H4 (cell line): ENCODE measurements around the gene ACTN1. TPM values are rescaled to one million over a fixed set of nuclear protein-coding genes. Genes with fewer than 3 reads are reported as not detected.
A peak's percentile ranks its signal among the peaks of the same experiment; 100 is the strongest.

Experiments used
- DNase-seq: peaks from one replicate; pipeline ENCODE4 v3.0.0-alpha.2; 2015; ENCODE audit warnings: low spot score
- total RNA-seq: library from RNA; depleted of rRNA; stranded (reverse); fragments of >200 nt; shearing (Covaris generic); gene quantifications from 2 replicates; pipeline ENCODE4 v1.2.3, GENCODE V29; 2014

The ACTN1 gene
- total RNA-seq, 1 experiment from 2014 or later: 127 TPM

DNA sequence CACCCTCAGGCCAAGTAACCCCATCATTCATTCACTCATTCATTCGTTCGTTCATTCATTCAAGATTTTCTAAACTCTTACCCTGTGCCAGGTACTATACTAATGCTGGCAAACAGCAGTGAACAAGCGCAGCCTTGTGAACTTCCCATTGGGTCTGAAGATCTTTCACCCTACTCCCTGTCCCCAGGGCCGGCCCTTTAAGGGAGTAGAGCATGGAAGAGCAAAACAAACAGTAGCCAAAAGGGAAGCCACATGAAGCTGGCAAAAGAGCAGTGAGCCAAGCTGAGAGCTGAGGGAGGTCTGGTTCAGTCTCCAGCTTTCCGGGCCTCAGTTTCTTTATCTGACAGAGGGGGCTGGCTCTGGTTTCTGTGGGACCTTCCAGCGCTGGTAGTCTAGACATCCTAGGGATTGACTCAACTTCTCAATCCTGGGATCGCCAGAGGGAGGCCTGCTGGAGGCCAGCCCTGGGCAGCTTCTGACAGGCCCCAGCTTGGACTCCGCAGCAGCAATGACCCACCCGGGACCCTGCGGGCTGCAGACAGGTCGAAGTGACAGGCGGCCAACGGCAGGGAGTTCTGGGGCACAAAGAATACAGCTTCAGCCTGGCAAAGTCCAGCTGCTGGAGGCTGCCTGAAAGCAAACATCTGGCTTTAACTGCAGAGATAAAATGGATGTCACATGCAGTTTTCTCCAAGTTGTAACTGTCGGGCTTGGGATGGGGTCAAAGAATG lies 27.1 kb downstream of the ACTN1 start:
- no peak for DNase-seq

DNA sequence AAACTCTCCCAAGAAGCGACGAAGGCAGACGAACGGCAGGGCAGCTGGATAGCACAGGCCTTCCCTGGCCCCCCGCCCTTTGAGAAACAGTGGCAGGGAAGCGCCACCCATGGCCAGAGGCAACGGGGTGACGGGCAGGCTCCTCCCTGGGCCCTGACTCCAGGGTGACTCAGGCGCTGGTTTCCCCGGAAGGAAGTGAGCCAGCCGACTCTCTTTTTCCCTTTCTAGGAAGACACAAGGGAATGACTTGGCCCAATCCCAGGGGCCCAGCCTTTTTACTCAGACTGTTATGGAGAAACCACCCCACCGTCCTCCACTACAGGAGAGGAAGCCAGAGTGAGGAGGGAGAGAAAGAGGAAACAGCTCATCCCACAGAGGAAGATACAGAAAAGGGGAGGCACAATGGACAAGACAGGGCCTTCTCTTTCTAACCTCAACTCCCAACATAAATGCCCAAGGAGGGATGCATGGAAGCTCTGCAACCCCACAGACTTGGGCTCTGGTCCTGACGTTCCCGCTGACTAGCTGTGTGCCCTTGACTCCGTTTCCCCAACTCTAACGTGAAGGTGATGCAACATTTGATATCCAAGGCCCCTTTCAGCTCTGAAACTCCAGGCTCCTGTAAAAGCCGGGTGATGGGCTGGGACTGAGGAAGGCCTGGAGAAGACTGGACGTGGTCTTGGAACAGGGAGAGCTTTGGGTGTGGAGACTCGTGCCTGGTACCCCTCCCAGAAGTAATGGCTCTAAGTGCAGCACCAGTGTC lies 27.9 kb downstream of the ACTN1 start:
- peak; percentile 96 for DNase-seq

DNA sequence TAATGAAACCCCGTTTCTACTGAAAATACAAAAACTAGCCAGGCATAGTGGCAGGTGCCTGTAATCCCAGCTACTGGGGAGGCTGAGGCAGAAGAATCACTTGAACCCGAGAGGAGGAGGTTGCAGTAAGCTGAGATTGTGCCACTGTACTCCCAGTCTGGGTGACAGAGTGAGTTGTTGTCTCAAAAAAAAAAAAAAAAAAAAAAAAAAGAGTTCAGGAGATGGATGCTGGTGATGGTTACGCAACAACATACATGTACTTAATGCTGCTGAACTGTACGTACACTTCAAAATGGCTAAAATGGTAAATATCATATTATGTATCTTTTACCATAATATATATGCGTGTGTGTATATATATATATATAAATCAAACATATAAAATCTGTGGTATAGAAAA lies 29.0 kb downstream of the ACTN1 start:
- peak; percentile 58 for DNase-seq

DNA sequence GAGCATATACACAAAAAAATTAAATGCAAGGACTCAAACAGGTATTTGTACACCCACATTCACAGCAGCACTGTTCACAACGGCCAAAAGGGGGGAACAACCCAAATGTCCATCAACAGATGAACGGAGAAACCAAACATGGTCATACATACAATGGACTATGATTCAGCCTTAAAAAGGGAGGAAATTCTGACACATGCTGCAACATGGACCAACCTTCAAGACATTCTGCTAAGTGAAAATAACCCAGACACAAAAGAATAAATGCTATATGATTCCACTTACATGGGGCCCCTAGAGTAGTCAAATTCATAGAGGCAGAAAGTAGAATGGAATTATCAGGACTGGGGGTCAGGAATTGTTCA lies 29.5 kb downstream of the ACTN1 start:
- no peak for DNase-seq

DNA sequence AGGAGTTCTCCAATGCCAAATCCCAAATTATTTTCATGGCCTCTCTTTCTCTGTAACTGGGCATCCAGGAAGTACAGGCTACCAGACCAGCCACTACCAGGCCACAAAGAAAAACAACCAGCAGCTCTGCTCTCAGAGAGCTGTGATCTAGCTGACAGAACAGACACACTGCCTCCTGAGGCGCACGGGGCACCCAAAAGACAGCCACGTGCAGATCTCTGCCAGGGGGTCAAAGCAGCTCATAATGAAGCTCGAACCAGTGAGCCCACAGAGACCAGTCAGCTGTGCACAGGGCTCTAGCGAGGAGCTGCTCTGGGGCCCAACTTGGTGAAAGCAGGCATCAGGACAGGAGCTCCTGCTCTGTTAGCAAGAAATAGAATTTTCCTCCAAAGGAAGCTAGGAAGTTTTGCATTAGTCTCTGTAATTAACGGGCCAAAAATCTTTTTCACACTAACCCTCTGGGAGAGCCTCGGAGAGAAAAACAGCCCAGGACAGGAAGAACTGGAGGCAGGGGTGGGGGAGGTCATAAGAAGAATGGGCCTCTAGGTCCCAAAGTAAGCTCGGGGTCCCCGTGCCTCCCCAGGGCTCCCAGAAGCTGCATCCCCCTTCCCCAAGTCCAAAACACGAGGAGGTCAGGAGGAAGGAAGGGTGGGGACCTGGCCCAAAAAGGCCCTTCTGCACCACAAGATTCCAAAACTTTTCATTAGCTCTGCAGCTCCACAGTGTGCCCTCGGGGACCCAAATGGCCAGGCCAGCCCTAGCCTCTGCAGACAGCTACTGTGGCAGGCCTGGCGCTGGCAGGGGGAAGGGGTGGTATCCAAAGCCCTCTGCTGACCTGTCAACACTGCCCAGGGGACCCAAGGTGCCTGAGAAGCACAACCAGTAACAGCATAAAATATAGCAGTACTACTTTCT lies 30.2 kb downstream of the ACTN1 start:
- no peak for DNase-seq

DNA sequence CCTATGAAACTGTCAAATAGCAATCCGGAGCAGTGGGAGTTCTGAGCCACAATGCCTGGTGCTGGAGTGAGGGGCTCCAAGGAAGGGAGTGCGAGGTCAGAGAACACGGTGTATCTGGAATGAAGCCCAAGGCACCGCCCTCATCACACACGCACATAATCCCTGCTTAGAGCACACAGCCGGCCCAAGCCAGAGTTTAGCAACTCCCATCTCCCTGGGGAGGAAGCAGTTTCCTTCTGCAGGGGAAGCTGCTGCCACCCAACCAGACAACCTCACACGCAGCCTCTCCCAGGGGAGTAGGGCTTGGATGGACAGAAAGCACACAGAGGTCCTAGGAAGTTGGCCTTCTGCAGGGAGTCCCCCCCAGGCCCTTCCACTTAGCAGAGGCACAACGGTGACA lies 31.3 kb downstream of the ACTN1 start:
- peak; percentile 67 for DNase-seq

DNA sequence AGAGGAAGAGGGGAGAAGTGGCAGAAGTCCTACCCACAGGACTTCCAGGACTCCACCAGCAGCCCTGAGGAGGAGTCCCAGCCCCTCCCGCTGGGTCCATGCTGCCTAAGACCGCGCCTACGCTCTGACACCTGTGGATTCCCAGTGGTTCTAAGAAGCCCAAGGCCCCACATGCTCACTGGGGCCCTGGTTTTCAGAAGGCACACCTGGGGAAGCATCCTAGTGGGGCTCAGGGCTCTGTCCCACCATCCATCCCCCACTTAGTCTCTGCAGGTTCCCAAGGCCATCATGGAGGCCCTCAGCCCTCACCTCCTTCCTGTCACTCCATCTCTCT lies 32.6 kb downstream of the ACTN1 start:
- no peak for DNase-seq

DNA sequence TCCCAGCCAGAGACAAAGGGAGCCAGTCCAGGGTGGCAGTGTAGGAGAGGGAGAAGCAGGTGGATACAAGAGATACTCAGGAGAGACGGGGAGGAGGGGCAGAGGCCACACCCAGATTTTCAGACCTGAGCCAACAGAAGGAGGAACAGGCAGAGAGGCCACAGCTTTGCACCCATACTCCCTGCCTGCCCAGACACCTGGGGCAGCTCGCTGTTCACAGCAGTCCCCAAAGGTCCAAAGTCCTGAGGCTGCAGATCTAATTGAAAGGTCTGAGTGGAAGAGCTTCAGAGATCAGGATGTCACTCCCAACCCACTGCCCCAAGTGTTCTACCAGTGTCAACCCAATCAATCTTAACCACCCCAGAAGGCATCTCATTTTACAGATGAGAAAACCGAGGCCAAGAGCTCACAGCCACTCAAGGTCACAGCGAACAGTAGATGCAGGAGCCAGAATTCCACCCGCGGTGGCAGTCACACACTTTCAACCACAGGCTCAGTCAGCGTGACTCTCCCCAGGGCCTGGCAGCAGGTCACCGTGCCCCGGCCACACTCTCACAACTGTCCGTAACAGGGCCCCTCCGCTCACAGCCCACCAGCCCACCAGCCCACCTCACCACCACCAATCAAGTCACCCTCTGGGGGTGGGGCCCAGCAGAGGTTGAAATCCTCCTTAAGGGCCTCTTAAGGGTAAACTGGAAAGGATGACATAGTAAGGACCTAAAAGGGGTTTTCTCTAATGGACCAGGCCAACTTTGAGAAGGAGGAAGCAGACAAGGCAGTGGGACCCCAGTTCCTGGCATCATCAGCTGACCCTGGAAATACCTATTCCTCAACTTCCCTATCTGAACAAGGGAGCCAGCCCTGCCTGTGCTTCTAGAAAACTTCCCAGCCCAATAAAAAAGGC lies 33.3 kb downstream of the ACTN1 start:
- DNase-seq: no peak

DNA sequence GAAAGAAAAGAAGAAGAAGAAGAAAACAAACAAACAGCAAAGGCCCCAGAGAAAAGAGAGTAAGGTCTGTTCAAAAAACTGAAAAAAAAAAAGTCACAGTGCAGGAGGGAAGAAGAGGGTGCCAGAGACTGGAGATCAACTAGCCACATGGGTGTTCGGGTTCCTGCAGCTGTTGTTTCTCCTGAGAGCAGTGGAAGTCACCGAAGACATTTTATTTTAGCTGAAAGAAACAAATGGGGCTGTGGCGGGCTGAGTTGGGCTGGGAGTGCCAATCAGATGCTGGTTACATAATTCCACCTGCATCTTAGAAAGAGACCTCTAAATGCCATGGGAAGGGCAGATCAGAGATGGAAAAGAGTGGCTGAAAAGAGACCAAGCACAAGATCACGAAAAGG lies 33.9 kb downstream of the ACTN1 start:
- DNase-seq: no peak

DNA sequence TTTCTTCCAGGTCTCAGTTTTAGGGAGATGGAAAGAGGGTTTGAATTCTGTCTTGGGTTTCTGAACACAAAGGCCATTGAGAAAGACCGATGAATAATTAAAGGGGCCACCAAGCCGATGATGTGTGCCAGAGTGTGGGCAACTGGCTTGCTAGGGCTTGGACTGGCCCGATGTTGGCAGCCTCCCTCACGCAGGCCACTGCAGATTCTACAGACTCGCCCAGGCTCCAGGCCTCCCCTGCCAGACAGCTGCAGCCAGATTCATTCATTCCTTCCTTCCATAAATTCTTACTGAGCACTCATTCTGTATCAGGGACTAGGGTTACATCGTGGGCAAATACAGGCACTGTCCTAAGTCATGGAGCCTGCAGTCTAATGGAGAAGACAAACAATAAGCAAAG lies 34.9 kb downstream of the ACTN1 start:
- no peak for DNase-seq

DNA sequence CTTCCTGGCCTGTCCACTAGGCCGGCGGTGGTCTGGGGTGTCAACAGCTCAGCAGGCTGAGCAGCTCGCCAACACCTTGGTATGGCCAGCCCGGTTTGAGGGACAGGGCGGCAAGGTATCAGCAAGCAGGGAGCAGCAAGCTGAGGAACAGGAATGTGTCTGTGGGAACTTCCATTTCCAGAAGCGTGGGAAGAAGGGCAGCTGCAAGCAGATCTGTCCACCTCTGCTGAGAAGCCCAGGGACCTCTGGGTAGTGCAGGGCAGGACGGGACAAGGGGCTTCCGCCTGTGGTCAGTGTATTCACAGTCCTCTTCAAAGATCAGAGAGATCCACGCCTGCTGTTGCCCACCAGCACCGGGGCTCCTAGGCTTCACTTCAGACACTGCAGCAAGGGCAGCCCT lies 36.0 kb downstream of the ACTN1 start:
- no peak for DNase-seq

DNA sequence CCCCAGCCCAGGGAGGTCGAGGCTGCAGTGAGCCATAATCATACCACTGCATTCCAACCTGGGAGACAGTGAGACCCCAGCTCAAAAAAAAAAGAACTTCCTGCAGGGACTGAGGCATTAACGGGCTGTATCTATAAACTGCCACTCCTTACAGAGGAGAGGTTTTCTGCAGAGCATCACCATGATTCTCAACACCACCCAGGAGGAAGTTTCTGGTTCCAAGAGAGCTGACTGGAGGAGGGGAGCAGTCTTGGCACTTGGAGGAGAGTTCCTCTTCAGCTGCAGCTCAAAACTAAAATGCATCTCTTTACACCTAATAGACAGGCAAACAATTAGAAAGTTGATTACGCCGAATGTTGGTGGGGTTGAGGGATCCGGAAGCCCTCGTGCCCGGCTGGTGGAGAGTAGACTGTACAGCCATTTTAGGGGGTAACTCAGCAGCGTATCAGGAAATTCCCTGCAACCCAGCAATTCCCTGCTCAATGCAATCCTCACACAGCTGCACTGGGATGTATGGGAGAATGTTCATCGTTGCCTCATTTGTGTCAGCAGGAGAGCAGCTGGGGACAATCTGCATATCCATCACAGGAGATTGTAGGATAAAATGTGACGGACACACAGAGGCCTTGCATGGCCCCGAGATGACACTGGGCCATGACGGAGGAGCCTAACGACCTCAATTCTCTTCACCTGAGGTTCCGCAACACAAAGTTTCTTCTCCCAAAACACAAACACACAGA lies 36.6 kb downstream of the ACTN1 start:
- DNase-seq: no peak

DNA sequence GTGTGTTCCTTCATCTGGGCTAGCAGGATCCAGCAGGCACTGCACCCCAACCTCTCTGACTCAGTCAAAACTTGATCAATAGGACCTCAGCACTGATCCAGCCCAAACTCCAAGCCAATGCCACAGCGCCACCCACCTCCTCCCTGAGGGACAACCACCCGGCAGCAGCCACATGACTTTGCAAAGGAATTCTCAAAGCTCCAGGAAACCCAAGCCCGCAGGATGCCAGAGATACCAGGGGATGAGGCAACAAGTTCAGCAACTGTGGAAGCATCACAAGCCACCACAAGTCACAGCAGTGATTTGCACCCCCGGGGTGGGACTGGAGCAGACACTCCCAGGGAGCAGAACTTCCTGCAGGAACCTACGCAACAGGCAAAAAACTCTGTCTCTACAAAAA lies 37.3 kb downstream of the ACTN1 start:
- DNase-seq: peak; percentile 95

DNA sequence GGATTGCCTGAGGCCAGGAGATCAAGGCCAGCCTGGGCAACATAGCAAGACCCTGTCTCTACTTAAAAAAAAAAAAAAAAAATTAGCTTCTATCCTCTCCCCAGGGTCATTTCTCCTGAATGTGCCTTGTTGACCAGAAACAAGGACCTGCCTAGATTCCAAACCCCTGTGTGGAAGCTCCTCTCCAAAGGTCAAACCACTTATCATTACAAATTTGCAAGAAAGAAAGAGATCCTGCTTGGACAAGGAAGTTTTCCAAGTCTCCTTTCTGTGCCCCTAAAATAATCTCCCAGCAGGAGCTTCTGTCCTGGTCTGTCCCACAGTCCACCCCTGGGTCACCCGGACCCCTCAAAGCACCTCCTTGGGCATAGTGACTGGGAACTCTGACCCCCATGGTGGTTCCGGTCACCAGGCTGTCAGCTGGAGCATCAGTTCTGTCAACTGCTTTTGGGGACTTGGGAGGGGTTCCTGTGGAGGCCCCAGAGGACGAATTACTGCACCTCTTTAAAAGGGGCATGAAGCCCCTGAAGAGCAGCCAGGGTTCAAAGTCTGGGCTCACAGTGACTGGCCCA lies 38.4 kb downstream of the ACTN1 start:
- DNase-seq: no peak

DNA sequence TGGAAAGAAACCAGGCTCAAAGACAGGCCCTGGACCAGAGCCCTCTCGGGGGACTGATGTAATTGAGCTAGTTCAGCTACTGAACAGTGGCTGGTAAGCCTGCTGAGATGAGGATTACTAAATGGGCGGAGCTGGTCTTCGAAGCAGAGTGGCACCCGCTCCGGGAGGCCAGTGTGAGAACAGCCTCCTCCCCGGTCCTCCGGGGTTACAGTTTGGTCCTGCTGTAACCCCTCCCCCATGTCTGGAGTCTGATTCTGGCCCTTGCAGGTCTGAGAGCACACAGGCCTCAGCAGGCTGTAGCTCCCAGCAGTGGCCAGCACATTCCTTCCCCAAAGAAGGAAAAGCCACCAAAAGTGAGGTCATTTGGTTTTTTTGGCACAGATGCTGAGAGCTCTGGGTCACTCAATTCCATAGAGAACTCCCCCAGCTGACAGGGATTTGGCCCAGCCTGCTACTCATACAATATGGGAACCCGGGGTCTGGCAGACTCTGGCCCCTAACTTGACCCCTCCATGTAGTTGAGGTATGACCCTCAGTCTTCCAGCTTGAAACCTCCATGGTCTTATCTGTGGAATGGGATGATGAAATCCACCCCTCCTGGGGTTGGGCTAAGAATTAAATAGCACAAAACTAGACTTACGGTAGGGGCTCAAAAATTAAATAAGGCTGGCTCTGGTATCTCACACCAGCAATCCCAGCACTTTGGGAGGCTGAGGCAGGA lies 39.0 kb downstream of the ACTN1 start:
- DNase-seq: peak; percentile 98

DNA sequence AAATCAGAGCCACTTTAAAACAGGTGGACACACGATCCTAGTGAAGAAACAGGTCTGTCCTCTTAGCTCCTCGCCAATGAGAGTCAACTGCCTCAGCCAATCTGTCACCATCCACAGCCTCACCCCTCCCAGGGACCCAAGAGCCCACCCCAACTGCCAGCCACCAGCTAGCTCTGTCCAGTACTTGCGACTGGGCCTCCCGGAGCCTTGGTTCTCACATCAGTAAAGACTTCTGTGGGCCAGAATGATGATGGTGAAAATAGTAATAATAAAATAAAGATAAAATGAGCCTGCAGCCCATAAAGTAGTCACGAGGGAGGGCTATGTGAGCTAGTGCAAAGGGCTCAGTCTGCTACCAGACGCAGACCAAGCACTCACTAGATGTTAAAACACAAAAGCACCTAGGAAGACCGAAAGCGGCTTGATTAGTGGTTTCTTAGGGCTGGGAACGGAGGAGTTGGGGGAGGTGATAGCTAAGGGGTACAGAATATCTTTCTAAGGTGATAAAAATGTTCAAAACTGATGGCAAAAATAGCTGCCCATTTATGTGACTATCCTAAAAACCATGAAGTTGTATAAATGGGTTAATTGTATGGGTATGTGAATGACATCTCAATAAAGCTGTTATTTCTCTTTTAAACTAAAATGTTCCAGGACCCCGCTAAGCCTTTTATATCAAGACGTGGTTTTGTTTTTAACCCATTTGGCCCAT lies 39.8 kb downstream of the ACTN1 start:
- DNase-seq: no peak

DNA sequence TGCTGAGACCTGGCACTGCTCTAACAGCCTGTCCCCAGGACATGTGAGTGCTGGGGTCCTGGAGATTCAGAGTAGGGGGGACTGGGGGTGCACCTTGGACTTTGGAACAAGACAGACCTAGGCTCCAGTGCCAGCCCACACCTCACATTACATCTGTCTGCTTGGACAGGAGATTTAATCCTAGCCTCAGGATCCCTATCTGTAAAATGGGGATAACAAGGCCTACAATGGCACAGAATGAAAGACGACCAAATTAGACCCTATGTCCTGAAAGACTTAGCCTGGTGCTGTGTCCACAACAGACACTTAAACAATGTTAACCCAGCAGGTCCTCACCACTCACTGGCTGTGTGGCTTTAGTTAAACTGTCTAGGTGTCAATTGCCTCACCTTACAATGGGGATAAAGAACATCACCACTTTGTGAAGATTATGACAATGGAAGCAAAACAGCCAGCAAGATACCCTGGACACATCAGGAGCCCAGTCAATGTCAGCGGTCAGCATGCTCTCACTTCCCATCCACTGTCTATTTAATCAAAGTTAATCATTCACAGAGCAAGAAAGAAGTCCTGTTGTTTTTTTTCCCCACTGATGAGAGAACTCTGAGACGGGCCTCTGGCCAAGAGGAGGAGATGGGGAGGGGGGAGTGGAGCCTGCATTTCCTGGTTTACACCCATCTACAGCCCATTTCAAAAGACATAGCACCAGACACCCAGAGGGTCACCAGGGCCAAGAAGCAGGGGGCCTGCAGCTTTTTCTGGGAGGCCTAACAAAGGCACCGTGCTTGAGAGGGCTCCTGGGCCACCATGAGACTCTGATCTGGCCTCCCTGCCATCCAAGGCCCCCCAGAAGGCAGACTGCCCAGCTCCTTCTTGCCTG lies 40.6 kb downstream of the ACTN1 start:
- DNase-seq: no peak
